ENCODE results near the gene CPNE1. TPM values are rescaled to one million over a fixed set of nuclear protein-coding genes. Genes with fewer than 3 reads are reported as not detected.

The CPNE1 gene
- total RNA-seq, 1 experiment from 2014 or later: 222 TPM

DNA sequence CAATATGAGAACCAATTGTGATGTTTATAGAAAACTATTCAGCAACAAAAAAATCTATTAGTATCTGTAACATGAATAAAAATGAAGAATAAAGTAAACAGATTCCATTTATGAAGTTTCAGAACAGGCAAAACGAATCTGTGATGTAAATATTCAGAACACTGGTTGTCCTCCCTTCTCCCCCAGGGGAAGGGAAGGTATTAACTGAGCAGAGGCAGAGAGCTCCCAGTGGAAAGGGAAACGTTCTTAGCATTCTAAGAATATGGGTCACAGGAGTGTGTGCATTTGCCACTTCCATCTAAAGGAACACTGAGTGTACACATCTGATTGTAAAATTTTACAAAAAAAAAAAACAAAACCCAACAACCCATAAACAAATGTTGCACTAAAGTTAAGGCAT, 25.9 kb downstream of the CPNE1 start:
- DNase-seq (no peak), ATAC-seq (no peak)
- no peak overlapping the region for H2AFZ ChIP-seq (ENCODE audit: low read length)
- no peak overlapping the region for H3K9ac ChIP-seq (ENCODE audit: low read length)
- H3F3A ChIP-seq (ENCODE audit: low read length, unreplicated experiment): no peaks in the 10 kb centered on the region
- peaks cover 80% of the 10 kb centered on the region for H3K79me2 ChIP-seq (ENCODE audit: low read length)
- H3K36me3 ChIP-seq (ENCODE audit: low read depth, low read length): no peaks in the 10 kb centered on the region
- H4K20me1 ChIP-seq (ENCODE audit: low read length): no peaks in the 10 kb centered on the region
- no TSS peak for BruUV-seq (replicated peaks)
- intact Hi-C loops (cut with micrococcal nuclease): no loop called here
- TF ChIP-seq, protein P1, sequence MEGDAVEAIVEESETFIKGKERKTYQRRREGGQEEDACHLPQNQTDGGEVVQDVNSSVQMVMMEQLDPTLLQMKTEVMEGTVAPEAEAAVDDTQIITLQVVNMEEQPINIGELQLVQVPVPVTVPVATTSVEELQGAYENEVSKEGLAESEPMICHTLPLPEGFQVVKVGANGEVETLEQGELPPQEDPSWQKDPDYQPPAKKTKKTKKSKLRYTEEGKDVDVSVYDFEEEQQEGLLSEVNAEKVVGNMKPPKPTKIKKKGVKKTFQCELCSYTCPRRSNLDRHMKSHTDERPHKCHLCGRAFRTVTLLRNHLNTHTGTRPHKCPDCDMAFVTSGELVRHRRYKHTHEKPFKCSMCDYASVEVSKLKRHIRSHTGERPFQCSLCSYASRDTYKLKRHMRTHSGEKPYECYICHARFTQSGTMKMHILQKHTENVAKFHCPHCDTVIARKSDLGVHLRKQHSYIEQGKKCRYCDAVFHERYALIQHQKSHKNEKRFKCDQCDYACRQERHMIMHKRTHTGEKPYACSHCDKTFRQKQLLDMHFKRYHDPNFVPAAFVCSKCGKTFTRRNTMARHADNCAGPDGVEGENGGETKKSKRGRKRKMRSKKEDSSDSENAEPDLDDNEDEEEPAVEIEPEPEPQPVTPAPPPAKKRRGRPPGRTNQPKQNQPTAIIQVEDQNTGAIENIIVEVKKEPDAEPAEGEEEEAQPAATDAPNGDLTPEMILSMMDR (conservative IDR thresholded peaks at IDR 0.05; ENCODE audit: low read depth, low read length): no peak
- TF ChIP-seq EZH2phosphoT487 (IDR thresholded peaks at IDR 0.05; ENCODE audit: borderline replicate concordance, low read length) (no peak), EZH2 (IDR thresholded peaks at IDR 0.05; ENCODE audit: low read length, unreplicated experiment) (no peak)
- ChIA-PET CTCF (no interaction called here), POLR2A (ENCODE audit: unreplicated experiment) (no interaction called here)
- H3K4me3 ChIP-seq (ENCODE audit: low read length): no peak overlapping the region
- no peak overlapping the region for H3K4me2 ChIP-seq (ENCODE audit: low read length)
- no peaks in the 10 kb centered on the region for H3K27me3 ChIP-seq (ENCODE audit: low read length)
- H3K9me3 ChIP-seq (ENCODE audit: low read length): no peaks in the 10 kb centered on the region
- H3K4me1 ChIP-seq (ENCODE audit: insufficient read depth, low read length): no peaks in the 10 kb centered on the region
- no peak overlapping the region for H3K27ac ChIP-seq (ENCODE audit: low read length)
- no peaks in the 10 kb centered on the region for H3K9me2 ChIP-seq (replicated peaks; ENCODE audit: low read length)

DNA sequence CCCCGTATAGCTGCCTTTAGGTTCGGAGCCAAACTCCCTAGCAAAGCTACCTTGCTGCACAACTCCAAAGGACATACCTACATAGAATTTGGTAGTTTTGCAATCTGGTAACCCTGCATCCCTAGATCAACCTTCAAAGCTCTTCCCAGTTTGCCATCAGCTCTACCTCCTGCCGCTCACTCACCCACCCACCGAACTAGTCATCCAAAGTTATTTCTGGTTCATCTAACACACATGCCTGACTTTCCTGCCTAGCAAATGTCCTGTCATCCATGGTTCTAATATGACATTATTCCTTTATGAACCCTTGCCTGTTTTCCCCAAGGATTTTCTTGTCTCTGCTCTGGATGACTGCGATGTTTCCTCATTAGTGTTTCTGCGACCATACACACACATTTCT, 27.4 kb downstream of the CPNE1 start:
- POLR2A ChIA-PET (ENCODE audit: unreplicated experiment): no interaction called here
- peaks cover 69% of the 10 kb centered on the region for H3K79me2 ChIP-seq (ENCODE audit: low read length)
- intact Hi-C loops (cut with micrococcal nuclease): no loop called here
- no peaks in the 10 kb centered on the region for H3F3A ChIP-seq (ENCODE audit: low read length, unreplicated experiment)
- H3K27me3 ChIP-seq (ENCODE audit: low read length): no peaks in the 10 kb centered on the region
- H2AFZ ChIP-seq (ENCODE audit: low read length): no peak overlapping the region
- CTCF ChIA-PET: interaction anchor here (1.8 kb wide), 1 partner anchor 19 kb away, joined by 5 read pairs; no protein-coding TSS in a partner anchor
- TF ChIP-seq, protein P1 (conservative IDR thresholded peaks at IDR 0.05; ENCODE audit: low read depth, low read length): no peak
- no peak for TF ChIP-seq EZH2 (IDR thresholded peaks at IDR 0.05; ENCODE audit: low read length, unreplicated experiment)
- no peak for TF ChIP-seq EZH2phosphoT487 (IDR thresholded peaks at IDR 0.05; ENCODE audit: borderline replicate concordance, low read length)
- H3K4me1 ChIP-seq (ENCODE audit: insufficient read depth, low read length): no peaks in the 10 kb centered on the region
- H3K27ac ChIP-seq (ENCODE audit: low read length): no peak overlapping the region
- H3K9me3 ChIP-seq (ENCODE audit: low read length): no peaks in the 10 kb centered on the region
- no peaks in the 10 kb centered on the region for H3K9me2 ChIP-seq (replicated peaks; ENCODE audit: low read length)
- H4K20me1 ChIP-seq (ENCODE audit: low read length): no peaks in the 10 kb centered on the region
- H3K36me3 ChIP-seq (ENCODE audit: low read depth, low read length): peaks cover 8% of the 10 kb centered on the region; the same call in 1 of the 2 replicates
- H3K4me3 ChIP-seq (ENCODE audit: low read length): no peak overlapping the region
- H3K4me2 ChIP-seq (ENCODE audit: low read length): no peak overlapping the region
- no peak for ATAC-seq
- BruUV-seq (replicated peaks): no TSS peak
- DNase-seq: no peak
- no peak overlapping the region for H3K9ac ChIP-seq (ENCODE audit: low read length)

DNA sequence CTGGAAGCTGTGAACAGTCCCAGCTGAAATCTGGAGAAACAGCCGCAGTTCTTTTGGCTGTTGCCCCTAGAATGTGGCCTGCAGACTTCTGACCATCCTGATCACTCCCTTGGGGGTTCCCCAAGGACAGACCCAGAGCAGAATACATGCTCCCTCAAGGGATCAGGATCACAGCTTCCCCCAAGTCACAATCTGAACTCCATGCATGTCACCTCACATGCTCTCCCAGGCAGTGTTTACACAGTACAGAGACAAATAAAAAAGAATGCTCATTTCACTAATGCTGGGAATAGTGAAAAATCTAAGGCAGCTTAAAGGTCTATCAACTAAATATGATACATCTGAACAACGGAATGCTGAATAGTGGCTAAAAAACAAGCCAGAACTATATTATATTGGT, 28.6 kb downstream of the CPNE1 start:
- no TSS peak for BruUV-seq (replicated peaks)
- Histone ChIP-seq H3K9me3 (ENCODE audit: low read length) (no peaks in the 10 kb centered on the region), H3K9ac (ENCODE audit: low read length) (no peak overlapping the region), H3K27me3 (ENCODE audit: low read length) (no peaks in the 10 kb centered on the region), H3K4me3 (ENCODE audit: low read length) (no peak overlapping the region), H3K27ac (ENCODE audit: low read length) (no peak overlapping the region), H4K20me1 (ENCODE audit: low read length) (no peaks in the 10 kb centered on the region), H2AFZ (ENCODE audit: low read length) (no peak overlapping the region), H3K9me2 (replicated peaks; ENCODE audit: low read length) (no peaks in the 10 kb centered on the region), H3K4me2 (ENCODE audit: low read length) (no peak overlapping the region), H3K4me1 (ENCODE audit: insufficient read depth, low read length) (no peaks in the 10 kb centered on the region), H3F3A (ENCODE audit: low read length, unreplicated experiment) (no peaks in the 10 kb centered on the region), H3K36me3 (ENCODE audit: low read depth, low read length) (peaks cover 19% of the 10 kb centered on the region; the same call in 1 of the 2 replicates), H3K79me2 (ENCODE audit: low read length) (peaks cover 57% of the 10 kb centered on the region)
- no peak for TF ChIP-seq EZH2phosphoT487 (IDR thresholded peaks at IDR 0.05; ENCODE audit: borderline replicate concordance, low read length)
- TF ChIP-seq, protein P1 (conservative IDR thresholded peaks at IDR 0.05; ENCODE audit: low read depth, low read length): no peak
- no peak for TF ChIP-seq EZH2 (IDR thresholded peaks at IDR 0.05; ENCODE audit: low read length, unreplicated experiment)
- intact Hi-C loops (cut with micrococcal nuclease): no loop called here
- DNase-seq (no peak), ATAC-seq (no peak)
- ChIA-PET POLR2A (ENCODE audit: unreplicated experiment) (no interaction called here), CTCF (no interaction called here)
